Eye (tissue), 1 donor: ENCODE data around the gene TSPAN31.

Experiments used
- DNase-seq: peaks from one replicate; pipeline ENCODE4 v3.0.0-alpha.2; 2015

TSPAN31 gene

DNA sequence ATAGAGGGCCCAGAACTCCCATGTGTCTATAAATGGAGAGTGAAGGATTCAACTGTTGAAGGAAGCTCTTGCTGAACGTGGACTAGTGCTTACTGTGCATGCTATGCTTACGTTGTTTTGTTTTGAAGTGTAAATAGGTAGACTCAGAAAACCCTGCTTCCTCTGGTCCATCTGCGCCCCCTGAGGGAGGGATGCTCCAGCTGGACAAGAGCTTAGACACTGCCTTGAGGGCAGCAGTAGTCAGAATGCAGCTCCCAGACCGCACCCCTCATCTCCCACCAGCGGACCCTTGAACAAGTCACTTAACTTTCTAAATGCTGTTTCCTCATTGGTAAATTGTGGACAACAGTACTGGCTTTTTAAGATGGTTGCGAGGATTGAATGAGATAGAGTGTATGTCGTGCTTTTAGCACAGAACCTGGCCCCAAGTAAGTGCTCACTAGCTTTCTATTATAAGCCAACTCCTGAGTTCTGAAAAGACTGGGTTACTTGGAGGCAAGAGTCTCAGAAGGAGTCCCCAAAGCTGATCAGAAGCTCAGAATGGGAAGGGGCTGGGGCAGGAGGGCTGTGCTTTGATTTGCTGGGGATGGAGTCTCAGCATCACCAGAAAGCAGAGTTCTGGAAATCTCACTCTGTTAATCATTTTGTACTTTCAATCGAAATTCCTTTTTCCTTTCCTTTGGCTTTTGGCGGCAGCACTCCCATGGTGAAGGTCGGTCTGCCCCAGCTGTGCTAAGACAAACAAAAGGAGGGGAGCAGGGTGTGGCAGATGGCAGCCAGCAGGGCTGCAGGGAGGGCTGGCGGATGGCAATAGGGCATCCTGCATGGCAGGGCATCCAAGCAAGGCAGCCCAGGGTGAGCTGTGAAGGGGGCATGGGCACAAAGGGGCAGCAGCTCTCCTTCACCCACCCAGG, 21.9 kb upstream of the TSPAN31 start:
- no peak for DNase-seq

GRCh38 chr12:57723630-57723962, 21.2 kb upstream of the TSPAN31 start:
- DNase-seq = no peak

DNA sequence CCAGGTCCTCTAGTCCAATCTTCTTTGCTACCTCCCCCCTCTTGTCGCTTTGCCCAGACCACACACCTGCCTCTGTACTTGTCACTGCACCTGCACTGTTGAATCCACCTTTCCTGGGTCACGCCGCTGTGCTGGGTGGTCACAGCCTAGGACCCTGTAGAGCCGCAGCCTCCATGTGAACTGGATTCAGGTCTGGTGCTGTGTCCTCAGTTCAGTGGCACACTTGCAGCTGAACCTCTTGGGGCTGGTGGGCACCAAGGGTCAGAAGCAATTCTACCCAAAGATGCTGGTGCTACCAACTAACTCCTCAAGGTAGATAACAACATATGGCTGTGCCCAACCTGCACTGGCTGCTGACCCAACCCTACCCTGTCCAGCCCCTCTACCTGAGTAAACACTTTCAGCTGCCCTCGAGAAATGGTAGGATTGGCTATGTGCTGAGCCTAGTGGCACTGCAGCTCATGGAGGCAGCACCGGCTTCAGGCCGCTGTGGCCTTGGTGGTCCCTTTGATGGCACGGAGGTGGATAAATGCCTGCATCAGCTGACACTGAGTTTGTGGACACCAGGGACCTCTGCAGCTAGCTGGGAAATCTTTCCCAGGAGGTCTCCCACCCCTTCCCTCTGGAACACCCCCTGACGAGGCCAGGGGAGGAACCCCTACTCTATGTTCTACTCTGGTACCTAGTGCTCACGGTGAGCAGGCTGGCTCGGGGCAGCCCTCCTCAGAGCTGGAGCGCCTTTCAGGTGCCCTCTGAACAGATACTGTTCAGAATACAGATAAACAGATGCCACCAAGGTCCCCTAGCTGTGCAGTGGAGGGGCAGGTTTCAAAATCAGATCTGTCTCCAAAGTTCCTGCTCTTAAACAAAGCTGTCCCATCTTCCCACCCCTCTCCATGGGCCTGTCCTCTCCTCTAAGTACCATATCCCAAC, 20.6 kb upstream of the TSPAN31 start:
- DNase-seq = no peak

DNA sequence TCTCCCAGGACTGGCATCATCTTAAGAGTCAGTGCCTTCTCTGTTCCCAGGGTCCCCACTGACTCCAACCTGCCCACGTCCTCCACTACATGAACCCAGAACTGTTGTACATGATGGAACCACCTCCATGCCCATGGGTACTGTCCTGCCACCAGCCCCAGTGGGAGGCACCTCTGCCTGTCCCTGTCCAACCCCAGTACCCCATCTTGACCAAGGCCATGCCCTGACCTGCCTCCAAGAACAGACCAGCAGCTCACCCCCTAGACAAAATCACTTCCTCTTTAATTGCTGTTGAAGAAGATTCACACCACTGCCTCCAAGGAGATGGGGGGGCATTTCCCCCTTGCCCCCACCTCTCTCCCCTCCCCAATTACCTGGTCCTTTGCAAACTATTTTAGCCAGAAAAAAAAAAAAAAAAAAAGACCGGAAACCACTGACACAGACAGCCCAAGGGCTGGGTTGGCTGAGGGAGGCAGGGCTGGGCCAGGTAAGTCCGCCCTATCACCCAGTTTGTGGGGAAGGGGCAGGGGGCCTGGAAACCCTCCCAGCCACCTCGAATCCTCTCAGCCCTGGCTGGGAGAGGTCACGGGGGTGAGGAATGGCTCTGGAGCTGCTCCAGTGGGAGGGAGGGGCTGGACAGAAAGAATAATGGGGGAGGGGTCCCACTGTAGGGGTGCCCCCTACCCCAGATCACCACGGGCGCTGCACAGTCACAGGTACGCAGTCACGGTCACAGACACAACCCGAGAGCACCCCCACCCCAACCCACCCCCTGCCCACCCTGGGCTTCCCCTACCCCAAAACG, 19.7 kb upstream of the TSPAN31 start:
- DNase-seq = no peak

- DNase-seq = no peak
These were observed 19.0 kb upstream of the TSPAN31 start for GRCh38 chr12:57725851-57726150.

DNA sequence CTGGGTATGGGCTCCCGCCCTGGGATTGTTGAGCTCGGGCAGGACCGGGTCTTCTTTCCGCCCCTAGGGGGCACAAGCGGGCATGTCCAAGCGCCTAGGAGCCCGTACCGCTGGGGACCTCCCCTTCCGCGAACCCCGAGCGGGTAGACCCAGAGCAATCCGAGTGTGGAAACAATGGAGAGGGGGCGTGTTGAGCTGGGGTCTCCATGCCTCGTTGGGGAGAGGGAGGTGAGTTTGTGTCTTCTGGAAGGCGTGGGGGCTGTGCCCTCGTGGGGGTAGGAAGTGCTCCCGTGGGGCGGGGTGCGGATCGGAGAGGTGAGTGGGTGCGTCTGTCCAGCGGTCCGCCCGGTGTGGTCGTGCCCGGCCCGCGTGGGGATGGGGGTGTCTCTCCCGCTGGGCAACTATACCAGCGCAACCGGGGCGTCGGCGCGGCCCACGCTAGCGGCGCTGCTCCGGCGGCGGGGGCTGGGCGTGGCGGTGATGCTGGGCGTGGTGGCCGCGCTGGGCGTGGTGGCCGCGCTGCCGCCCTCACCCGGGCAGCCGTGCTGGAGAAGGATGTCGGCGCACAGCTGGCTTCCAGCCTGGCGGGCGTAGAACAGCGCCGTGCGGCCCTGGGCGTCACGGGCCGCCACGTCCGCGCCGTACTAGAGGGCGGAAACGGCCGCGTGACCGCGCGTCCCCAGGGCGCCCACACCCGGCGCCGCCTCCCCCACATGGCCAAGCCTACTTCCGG, 18.5 kb upstream of the TSPAN31 start:
- peak; percentile 92 for DNase-seq

GRCh38 chr12:57726884-57727757, 17.7 kb upstream of the TSPAN31 start:
- DNase-seq = no peak

- peak; percentile 48 for DNase-seq
These were observed 17.0 kb upstream of the TSPAN31 start for GRCh38 chr12:57727758-57728395.

DNA sequence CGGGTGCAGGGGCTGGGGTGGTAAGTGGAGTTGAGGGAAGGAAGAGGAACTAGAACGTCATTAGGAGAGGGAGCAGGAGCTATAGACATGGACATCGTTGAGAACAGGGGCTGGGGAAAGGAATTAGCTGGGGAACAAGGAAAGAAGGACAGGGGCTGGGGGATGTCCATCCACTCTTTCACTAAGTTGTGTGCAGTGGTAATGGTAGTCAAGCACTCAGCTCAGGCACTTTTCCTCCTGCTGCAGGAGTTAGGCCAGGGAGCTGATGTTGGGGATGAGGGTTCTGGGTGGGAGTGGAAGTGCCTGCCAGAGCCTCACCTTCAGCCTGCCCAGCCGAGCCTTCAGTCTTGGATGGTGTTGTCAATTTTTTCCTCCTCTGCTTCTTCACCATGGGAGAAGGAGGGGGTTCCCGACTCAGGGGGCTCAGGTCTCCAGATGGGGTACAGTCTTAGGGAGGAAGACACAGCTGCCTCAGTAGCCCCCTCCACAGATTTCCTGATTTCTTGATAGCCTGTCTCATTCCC, 15.5 kb upstream of the TSPAN31 start:
- DNase-seq = no peak

- no peak for DNase-seq
These were observed 14.3 kb upstream of the TSPAN31 start for GRCh38 chr12:57730336-57731067.

GRCh38 chr12:57731411-57732080, 13.3 kb upstream of the TSPAN31 start:
- DNase-seq = no peak

GRCh38 chr12:57732270-57732669, 12.6 kb upstream of the TSPAN31 start:
- no peak for DNase-seq

DNA sequence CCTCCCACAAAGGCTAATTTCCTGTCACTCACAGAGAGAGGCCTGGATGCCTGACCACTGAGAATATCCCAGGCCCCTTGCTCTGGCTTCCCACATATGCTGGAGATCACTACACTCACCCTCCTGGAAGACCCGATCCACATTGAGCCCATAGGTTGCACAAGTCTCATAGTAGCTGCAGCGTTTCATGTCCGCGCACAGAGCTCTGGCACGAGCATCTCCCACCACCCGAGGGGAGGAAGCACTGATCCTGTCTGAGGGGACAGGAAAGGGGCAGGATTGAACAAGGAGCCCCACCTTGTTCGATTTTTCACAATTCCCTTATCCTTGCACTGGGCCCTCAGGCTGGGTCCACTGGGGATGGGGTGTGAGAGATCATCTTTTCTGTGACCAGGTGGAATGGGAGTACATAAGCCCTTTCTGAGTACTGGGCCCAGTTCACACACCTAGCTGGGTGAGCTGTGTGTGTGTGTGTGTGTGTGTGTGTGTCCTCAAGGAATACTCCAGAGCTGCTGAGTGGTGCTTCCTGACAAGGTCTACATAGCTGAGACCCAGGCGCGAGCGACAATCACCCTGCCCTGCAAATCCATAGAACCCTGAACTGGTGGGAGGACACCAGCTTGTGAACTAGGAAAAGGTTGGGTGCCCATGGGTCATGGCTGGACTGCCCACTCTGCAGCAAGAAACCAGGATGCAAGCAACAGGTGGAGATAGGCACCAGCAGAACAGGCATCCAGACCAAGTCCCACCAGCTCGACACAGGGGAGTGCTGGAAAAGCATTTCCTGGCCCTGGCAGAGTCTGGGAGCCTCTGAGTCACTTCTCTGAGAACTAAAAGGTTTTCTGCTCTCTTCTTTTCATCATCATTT, 11.9 kb upstream of the TSPAN31 start:
- DNase-seq = no peak

GRCh38 chr12:57733928-57734327, 10.9 kb upstream of the TSPAN31 start:
- DNase-seq = no peak

- no peak for DNase-seq
These were observed 10.2 kb upstream of the TSPAN31 start for GRCh38 chr12:57734591-57734990.

- DNase-seq = peak; percentile 73
These were observed 9.5 kb upstream of the TSPAN31 start for GRCh38 chr12:57735198-57735855.

- DNase-seq = peak; percentile 74
These were observed 8.7 kb upstream of the TSPAN31 start for GRCh38 chr12:57735952-57736740.
